ENCODE results near the gene TECPR2.
"Not testable (repeated sequence)": the region's sequence is repeated elsewhere in the genome, so short reads cannot be mapped to it uniquely, and the experiment has no call there.

The TECPR2 gene

GRCh38 chr14:102362545-102363181, at the start of gene TECPR2, which contains the start of gene CINP:
Gene TECPR2 (plus strand): TSS chr14:102362941. CDS start chr14:102376722, 13,781 bp downstream.
Gene CINP (minus strand): TSS chr14:102362890. CDS start chr14:102362851, 39 bp downstream.
- DNase-seq (ENCODE audit: low read depth, low spot score), result peak; percentile 98

- peak; percentile 92 for DNase-seq (ENCODE audit: low read depth, low spot score)
These were observed 48.3 kb upstream of the TECPR2 start for GRCh38 chr14:102314242-102315011.

GRCh38 chr14:102315121-102315520, 47.6 kb upstream of the TECPR2 start:
- no peak for DNase-seq (ENCODE audit: low read depth, low spot score)

GRCh38 chr14:102316338-102316742, 46.4 kb upstream of the TECPR2 start:
- peak; percentile 84 for DNase-seq (ENCODE audit: low read depth, low spot score)

GRCh38 chr14:102316743-102317563, 45.8 kb upstream of the TECPR2 start:
- peak; percentile 97 for DNase-seq (ENCODE audit: low read depth, low spot score)

GRCh38 chr14:102317564-102318248, 45.0 kb upstream of the TECPR2 start:
- DNase-seq (ENCODE audit: low read depth, low spot score), result no peak

GRCh38 chr14:102318781-102319276, 43.9 kb upstream of the TECPR2 start:
- no peak for DNase-seq (ENCODE audit: low read depth, low spot score)

GRCh38 chr14:102319351-102320032, 43.2 kb upstream of the TECPR2 start, which contains the start of gene ZNF839:
Gene ZNF839 (plus strand): TSS chr14:102319746. CDS start chr14:102319766, 20 bp downstream.
- DNase-seq (ENCODE audit: low read depth, low spot score), result peak; percentile 95

- peak; percentile 70 for DNase-seq (ENCODE audit: low read depth, low spot score)
These were observed 42.6 kb upstream of the TECPR2 start for GRCh38 chr14:102320033-102320660.

GRCh38 chr14:102320671-102321455, 41.9 kb upstream of the TECPR2 start:
- DNase-seq (ENCODE audit: low read depth, low spot score), result no peak

GRCh38 chr14:102321456-102322422, 41.0 kb upstream of the TECPR2 start:
- no peak for DNase-seq (ENCODE audit: low read depth, low spot score)

GRCh38 chr14:102323102-102323501, 39.6 kb upstream of the TECPR2 start:
- peak; percentile 83 for DNase-seq (ENCODE audit: low read depth, low spot score)

GRCh38 chr14:102325791-102326345, 36.9 kb upstream of the TECPR2 start:
- DNase-seq (ENCODE audit: low read depth, low spot score), result peak; percentile 24

- no peak for DNase-seq (ENCODE audit: low read depth, low spot score)
These were observed 36.2 kb upstream of the TECPR2 start for GRCh38 chr14:102326583-102326982.

- not testable (repeated sequence) for DNase-seq (ENCODE audit: low read depth, low spot score)
These were observed 33.4 kb upstream of the TECPR2 start for GRCh38 chr14:102329381-102329780.

- no peak for DNase-seq (ENCODE audit: low read depth, low spot score)
These were observed 31.9 kb upstream of the TECPR2 start for GRCh38 chr14:102330806-102331205.

- DNase-seq (ENCODE audit: low read depth, low spot score), result no peak
These were observed 29.4 kb upstream of the TECPR2 start for GRCh38 chr14:102333390-102333789.
